Measurements from ENCODE around the gene SEL1L.

DNA sequence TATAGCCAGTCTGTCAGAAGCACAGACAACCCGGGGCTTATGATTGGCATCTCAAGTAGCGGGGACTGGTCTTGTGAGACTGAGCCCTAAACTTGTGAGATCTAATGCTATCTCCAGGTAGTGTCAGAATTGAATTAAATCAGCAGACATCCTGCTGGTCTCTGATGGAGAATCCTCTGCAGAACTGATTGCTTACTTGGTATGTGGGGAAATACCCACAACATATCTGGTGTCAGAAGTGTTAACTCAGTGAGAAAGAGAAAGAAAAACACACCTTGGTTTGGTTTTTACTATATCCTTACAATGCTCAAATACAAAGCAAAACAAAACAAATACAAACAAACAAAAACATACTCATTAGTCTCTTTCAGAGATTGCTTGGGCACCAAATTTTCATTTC, 10.0 kb downstream of the SEL1L start:
- TF ChIP-seq, protein P1, sequence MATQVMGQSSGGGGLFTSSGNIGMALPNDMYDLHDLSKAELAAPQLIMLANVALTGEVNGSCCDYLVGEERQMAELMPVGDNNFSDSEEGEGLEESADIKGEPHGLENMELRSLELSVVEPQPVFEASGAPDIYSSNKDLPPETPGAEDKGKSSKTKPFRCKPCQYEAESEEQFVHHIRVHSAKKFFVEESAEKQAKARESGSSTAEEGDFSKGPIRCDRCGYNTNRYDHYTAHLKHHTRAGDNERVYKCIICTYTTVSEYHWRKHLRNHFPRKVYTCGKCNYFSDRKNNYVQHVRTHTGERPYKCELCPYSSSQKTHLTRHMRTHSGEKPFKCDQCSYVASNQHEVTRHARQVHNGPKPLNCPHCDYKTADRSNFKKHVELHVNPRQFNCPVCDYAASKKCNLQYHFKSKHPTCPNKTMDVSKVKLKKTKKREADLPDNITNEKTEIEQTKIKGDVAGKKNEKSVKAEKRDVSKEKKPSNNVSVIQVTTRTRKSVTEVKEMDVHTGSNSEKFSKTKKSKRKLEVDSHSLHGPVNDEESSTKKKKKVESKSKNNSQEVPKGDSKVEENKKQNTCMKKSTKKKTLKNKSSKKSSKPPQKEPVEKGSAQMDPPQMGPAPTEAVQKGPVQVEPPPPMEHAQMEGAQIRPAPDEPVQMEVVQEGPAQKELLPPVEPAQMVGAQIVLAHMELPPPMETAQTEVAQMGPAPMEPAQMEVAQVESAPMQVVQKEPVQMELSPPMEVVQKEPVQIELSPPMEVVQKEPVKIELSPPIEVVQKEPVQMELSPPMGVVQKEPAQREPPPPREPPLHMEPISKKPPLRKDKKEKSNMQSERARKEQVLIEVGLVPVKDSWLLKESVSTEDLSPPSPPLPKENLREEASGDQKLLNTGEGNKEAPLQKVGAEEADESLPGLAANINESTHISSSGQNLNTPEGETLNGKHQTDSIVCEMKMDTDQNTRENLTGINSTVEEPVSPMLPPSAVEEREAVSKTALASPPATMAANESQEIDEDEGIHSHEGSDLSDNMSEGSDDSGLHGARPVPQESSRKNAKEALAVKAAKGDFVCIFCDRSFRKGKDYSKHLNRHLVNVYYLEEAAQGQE (IDR thresholded peaks at IDR 0.05; ENCODE audit: low read depth, low read length), result no peak
- TF ChIP-seq POLR2AphosphoS5 (IDR thresholded peaks at IDR 0.05; ENCODE audit: low read depth, low read length), result no peak
- TF ChIP-seq SIN3A (IDR thresholded peaks at IDR 0.05; ENCODE audit: borderline replicate concordance, low read depth, low read length), result no peak
- TF ChIP-seq, protein P2, sequence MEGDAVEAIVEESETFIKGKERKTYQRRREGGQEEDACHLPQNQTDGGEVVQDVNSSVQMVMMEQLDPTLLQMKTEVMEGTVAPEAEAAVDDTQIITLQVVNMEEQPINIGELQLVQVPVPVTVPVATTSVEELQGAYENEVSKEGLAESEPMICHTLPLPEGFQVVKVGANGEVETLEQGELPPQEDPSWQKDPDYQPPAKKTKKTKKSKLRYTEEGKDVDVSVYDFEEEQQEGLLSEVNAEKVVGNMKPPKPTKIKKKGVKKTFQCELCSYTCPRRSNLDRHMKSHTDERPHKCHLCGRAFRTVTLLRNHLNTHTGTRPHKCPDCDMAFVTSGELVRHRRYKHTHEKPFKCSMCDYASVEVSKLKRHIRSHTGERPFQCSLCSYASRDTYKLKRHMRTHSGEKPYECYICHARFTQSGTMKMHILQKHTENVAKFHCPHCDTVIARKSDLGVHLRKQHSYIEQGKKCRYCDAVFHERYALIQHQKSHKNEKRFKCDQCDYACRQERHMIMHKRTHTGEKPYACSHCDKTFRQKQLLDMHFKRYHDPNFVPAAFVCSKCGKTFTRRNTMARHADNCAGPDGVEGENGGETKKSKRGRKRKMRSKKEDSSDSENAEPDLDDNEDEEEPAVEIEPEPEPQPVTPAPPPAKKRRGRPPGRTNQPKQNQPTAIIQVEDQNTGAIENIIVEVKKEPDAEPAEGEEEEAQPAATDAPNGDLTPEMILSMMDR (IDR thresholded peaks at IDR 0.05), result no peak
- no peak for TF ChIP-seq JUND (IDR thresholded peaks at IDR 0.05)
- TF ChIP-seq SMC3 (IDR thresholded peaks at IDR 0.05; ENCODE audit: low read depth, low read length), result no peak
- no peak for TF ChIP-seq NFIC (IDR thresholded peaks at IDR 0.05; ENCODE audit: borderline replicate concordance)
- no peak for TF ChIP-seq RAD21 (IDR thresholded peaks at IDR 0.05; ENCODE audit: low read length)
- TF ChIP-seq, protein P3, sequence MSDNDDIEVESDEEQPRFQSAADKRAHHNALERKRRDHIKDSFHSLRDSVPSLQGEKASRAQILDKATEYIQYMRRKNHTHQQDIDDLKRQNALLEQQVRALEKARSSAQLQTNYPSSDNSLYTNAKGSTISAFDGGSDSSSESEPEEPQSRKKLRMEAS (IDR thresholded peaks at IDR 0.05; ENCODE audit: low read depth), result no peak
- TF ChIP-seq, protein P4, sequence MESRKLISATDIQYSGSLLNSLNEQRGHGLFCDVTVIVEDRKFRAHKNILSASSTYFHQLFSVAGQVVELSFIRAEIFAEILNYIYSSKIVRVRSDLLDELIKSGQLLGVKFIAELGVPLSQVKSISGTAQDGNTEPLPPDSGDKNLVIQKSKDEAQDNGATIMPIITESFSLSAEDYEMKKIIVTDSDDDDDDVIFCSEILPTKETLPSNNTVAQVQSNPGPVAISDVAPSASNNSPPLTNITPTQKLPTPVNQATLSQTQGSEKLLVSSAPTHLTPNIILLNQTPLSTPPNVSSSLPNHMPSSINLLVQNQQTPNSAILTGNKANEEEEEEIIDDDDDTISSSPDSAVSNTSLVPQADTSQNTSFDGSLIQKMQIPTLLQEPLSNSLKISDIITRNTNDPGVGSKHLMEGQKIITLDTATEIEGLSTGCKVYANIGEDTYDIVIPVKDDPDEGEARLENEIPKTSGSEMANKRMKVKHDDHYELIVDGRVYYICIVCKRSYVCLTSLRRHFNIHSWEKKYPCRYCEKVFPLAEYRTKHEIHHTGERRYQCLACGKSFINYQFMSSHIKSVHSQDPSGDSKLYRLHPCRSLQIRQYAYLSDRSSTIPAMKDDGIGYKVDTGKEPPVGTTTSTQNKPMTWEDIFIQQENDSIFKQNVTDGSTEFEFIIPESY (IDR thresholded peaks at IDR 0.05; ENCODE audit: borderline replicate concordance, low read depth), result no peak
- TF ChIP-seq EZH2phosphoT487 (IDR thresholded peaks at IDR 0.05; ENCODE audit: borderline replicate concordance, low read depth), result no peak

All from SK-N-SH (cell line).